Measurements from ENCODE around the gene ABL1.

GRCh38 chr9:130791303-130791894 is 43.7 kb upstream of the ABL1 start:
- TF ChIP-seq CTCF (conservative IDR thresholded peaks at IDR 0.05), result no peak
- TF ChIP-seq ZFX (IDR thresholded peaks at IDR 0.05), result no peak

Measured in C4-2B (cell line).